Neural crest cell (in vitro differentiated cells): ENCODE measurements around the gene DLL4. TPM values are rescaled to one million over a fixed set of nuclear protein-coding genes. Genes with fewer than 3 reads are reported as not detected.
A peak's percentile ranks its signal among the peaks of the same experiment; 100 is the strongest.

Experiments used
- DNase-seq: peaks from one replicate; pipeline ENCODE4 v3.0.0; 2021; ENCODE audit warnings: low read depth, mixed read lengths, low spot score
- H3K27ac Mint-ChIP-seq: one replicate; pipeline ENCODE4 v1.8.0; 2021; ENCODE audit warnings: mild to moderate bottlenecking, mixed read lengths; ENCODE audit not compliant: unreplicated experiment
- H3K27me3 Mint-ChIP-seq: 2 replicates; pipeline ENCODE4 v1.8.0; 2021; ENCODE audit warnings: low read depth, mild to moderate bottlenecking, mixed read lengths
- H3K36me3 Mint-ChIP-seq: 2 replicates; pipeline ENCODE4 v1.8.0; 2021; ENCODE audit warnings: low read depth, mild to moderate bottlenecking, mixed read lengths
- H3K4me1 Mint-ChIP-seq: 2 replicates; pipeline ENCODE4 v1.8.0; 2021; ENCODE audit warnings: mixed read lengths
- H3K4me3 Mint-ChIP-seq: one replicate; pipeline ENCODE4 v1.8.0; 2021; ENCODE audit warnings: mild to moderate bottlenecking, mixed read lengths
- H3K9me3 Mint-ChIP-seq: 2 replicates; pipeline ENCODE4 v1.8.0; 2021; ENCODE audit warnings: mixed read lengths
- CTCF ChIP-seq: fragments of 200-600 bp; sonication (generic); conservative IDR thresholded peaks from 2 replicates; pipeline ENCODE4 v1.5.0; 2021; ENCODE audit warnings: antibody characterized with exemption, mild to moderate bottlenecking
- total RNA-seq: library from RNA; stranded (reverse); gene quantifications from 2 replicates; pipeline ENCODE4 v1.2.1, GENCODE V29; 2021

Gene DLL4
- total RNA-seq, 1 donor from 2014 or later: 1.7 TPM

- Mint-ChIP-seq H3K4me3 (peak overlapping the region; percentile 74), H3K36me3 (no peaks in the 10 kb centered on the region), H3K27ac (no peak overlapping the region), H3K4me1 (peaks cover 23% of the 10 kb centered on the region), H3K27me3 (peaks cover 8% of the 10 kb centered on the region), H3K9me3 (no peaks in the 10 kb centered on the region)
- no peak for DNase-seq
- no peak for TF ChIP-seq CTCF
Measured at GRCh38 chr15:40942337-40942854, 13.3 kb downstream of the DLL4 start.

GRCh38 chr15:40942878-40943277 is 13.7 kb downstream of the DLL4 start:
- no peak for TF ChIP-seq CTCF
- Mint-ChIP-seq H3K27ac (no peak overlapping the region), H3K4me3 (peak overlapping the region; percentile 74)

GRCh38 chr15:40943764-40944365 is 14.7 kb downstream of the DLL4 start:
- Mint-ChIP-seq H3K4me1 (peaks cover 23% of the 10 kb centered on the region), H3K4me3 (peak overlapping the region; percentile 65), H3K27me3 (peaks cover 11% of the 10 kb centered on the region), H3K36me3 (no peaks in the 10 kb centered on the region), H3K9me3 (no peaks in the 10 kb centered on the region), H3K27ac (no peak overlapping the region)
- DNase-seq: no peak
- TF ChIP-seq CTCF: no peak

More at GRCh38 chr15:40942878-40943277, 13.7 kb downstream of the DLL4 start:
- H3K27me3 Mint-ChIP-seq: peaks cover 8% of the 10 kb centered on the region
- no peaks in the 10 kb centered on the region for H3K36me3 Mint-ChIP-seq
- H3K9me3 Mint-ChIP-seq: no peaks in the 10 kb centered on the region
- peaks cover 23% of the 10 kb centered on the region for H3K4me1 Mint-ChIP-seq
- DNase-seq: no peak

DNA sequence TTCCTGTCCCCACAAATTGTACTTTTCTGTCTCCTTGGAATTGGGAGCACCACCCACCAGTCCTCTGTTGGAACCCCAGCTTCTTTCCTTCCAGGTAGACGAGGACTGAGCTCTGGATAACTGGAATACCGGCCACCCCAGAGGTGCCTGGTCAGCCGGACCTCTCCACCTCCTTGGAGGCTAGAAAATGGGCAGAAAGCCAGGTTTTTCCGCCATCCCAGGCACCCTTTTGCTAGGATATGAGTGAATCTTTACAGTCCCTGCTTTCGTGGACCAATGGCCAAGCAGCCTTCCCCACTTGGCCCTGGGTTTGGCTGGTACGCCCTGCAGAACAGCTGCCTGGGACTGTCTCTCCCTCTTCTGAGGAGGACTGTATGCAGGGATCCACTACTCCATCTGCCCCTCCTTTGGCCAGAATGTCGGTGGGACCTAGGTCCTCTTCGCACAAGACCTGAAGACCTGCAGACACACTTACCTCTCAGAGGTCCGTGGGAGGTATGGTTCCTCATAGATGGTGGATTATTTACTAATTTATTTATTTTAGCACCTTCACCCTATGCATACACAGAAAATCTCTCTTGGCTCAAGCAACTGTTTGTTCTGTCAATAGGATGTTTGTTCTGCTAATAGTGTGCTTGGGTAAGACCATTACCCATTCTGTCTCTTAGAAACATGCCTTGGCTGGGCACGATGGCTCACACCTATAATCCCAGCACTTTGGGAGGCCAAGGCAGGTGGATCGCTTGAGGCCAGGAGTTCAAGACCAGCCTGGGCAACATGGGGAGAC is 15.6 kb downstream of the DLL4 start:
- no peaks in the 10 kb centered on the region for H3K9me3 Mint-ChIP-seq
- peaks cover 14% of the 10 kb centered on the region for H3K27me3 Mint-ChIP-seq

More for the DNA sequence above, 15.6 kb downstream of the DLL4 start:
- Mint-ChIP-seq H3K4me1 (peaks cover 23% of the 10 kb centered on the region), H3K36me3 (no peaks in the 10 kb centered on the region), H3K27ac (no peak overlapping the region), H3K4me3 (peak overlapping the region; percentile 57)
- no peak for DNase-seq
- TF ChIP-seq CTCF: no peak
